Measurements from ENCODE around the gene AP4M1. TPM values are rescaled to one million over a fixed set of nuclear protein-coding genes. Genes with fewer than 3 reads are reported as not detected.

The AP4M1 gene
- total RNA-seq, 2 donors from 2014 or later = 26.3 to 31.5 TPM

DNA sequence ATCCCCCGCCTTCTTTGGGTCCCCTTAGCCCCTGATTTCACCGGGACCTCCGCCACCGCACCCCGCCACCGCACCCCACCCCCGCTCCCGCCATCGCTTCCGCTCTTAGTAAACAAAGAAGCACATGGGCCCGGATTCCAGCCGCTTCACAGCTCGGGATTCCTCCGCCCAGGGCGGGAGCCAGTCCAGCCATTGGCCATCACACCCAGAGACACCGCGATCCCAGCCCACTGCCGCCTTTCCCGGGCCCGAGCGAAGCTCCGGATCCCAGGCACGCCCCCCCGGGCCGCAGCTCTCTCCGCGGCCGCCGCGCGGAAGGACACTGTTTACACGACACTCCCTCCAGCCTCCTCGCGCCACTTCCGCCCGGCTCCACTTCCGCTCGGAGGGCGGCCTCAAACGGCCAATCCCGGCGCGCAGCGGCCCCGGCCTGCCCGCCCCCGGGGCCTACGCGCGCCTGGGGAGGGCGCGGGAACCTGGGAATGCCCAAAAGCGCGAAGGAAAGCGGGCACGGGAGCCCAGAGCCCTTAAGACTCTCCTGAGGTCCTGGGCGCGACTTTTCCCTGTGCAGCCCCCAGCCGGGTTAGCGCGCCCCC lies 925 bp upstream of the AP4M1 start:
- WGBS, 2 experiments (ENCODE audit: insufficient coverage in 1 of 2, insufficient read length in 1 of 2) = 0% methylated on average over 10 to 61 of the region's 61 CpGs
- Histone ChIP-seq H3K4me3 (ENCODE audit: low read length) (peak overlapping the region; percentile 92), H3K9ac (ENCODE audit: extremely low read depth, low read length, poor library complexity, severe bottlenecking) (peak overlapping the region; percentile 100), H3K9me3 (ENCODE audit: control insufficient read depth, low read length) (no peaks in the 10 kb centered on the region), H3K27me3 (ENCODE audit: control insufficient read depth, insufficient read depth, low read length, poor library complexity, severe bottlenecking) (no peaks in the 10 kb centered on the region), H3K36me3 (ENCODE audit: control insufficient read depth, insufficient read depth, low read length) (peaks cover 54% of the 10 kb centered on the region), H3K27ac (ENCODE audit: low read depth, low read length) (peak overlapping the region; percentile 99), H3K4me1 (ENCODE audit: control insufficient read depth, insufficient read depth, low read length) (peaks cover 6% of the 10 kb centered on the region)
- H3K9me3 Mint-ChIP-seq = no peaks in the 10 kb centered on the region
- peak overlapping the region; percentile 89 for H3K4me3 Mint-ChIP-seq
- H3K27ac Mint-ChIP-seq = peak overlapping the region; percentile 97
- no peaks in the 10 kb centered on the region for H3K27me3 Mint-ChIP-seq (ENCODE audit: insufficient read depth)
- TF ChIP-seq CTCF (conservative IDR thresholded peaks at IDR 0.05) = no peak
- DNase-seq = peak; percentile 95
- H3K36me3 Mint-ChIP-seq (ENCODE audit: low read depth) = peaks cover 69% of the 10 kb centered on the region
- H3K4me1 Mint-ChIP-seq = peaks cover 17% of the 10 kb centered on the region

DNA sequence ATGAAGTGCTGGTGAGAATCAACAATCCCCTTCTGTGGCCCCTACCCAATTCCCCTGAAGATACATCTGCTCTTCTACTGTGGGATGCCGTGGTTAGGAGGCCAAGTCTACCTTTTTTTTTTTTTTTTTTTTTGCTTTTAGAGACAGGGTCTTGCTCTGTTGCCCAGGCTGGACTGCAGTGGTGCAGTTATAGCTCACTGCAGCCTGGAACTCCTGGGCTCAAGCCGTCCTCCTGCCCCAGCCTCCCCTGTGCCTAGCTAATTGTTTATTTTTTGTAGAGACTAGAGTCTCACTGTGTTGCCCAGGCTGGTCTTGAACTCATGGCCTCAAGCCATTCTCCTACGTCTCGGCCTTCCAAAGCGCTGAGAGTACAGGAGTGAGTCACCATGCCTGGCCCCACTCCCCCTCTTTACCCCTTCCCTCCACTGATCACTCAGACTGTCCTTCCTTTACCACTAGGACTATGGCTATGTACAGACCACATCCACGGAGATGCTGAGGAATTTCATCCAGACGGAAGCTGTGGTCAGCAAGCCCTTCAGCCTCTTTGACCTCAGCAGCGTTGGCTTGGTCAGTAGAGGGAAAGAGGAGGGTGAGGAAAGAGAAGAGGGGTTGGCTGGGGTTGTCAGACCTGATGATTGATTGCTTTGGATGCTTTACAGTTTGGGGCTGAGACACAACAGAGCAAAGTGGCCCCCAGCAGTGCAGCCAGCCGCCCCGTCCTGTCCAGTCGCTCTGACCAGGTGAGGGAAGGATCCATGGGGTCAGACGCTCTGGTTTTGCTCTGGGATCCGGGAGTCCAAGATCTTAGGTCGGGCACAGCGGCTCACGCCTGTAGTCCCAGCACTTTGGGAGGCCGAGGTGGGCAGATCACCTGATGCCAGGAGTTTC lies 1.8 kb downstream of the AP4M1 start:
- H3K4me3 Mint-ChIP-seq = peak overlapping the region; percentile 89
- H3K27me3 Mint-ChIP-seq (ENCODE audit: insufficient read depth) = no peaks in the 10 kb centered on the region
- no peak for DNase-seq
- Histone ChIP-seq H3K27me3 (ENCODE audit: control insufficient read depth, insufficient read depth, low read length, poor library complexity, severe bottlenecking) (no peaks in the 10 kb centered on the region), H3K4me1 (ENCODE audit: control insufficient read depth, insufficient read depth, low read length) (peaks cover 6% of the 10 kb centered on the region), H3K4me3 (ENCODE audit: low read length) (peak overlapping the region; percentile 92), H3K27ac (ENCODE audit: low read depth, low read length) (no peak overlapping the region), H3K9ac (ENCODE audit: extremely low read depth, low read length, poor library complexity, severe bottlenecking) (peak overlapping the region; percentile 100), H3K9me3 (ENCODE audit: control insufficient read depth, low read length) (no peaks in the 10 kb centered on the region), H3K36me3 (ENCODE audit: control insufficient read depth, insufficient read depth, low read length) (peaks cover 44% of the 10 kb centered on the region)
- 74 to 90% methylated on average over 10 to 17 of the region's 17 CpGs for WGBS, 2 experiments (ENCODE audit: insufficient coverage in 1 of 2, insufficient read length in 1 of 2)
- no peak for TF ChIP-seq CTCF (conservative IDR thresholded peaks at IDR 0.05)
- H3K36me3 Mint-ChIP-seq (ENCODE audit: low read depth) = peaks cover 59% of the 10 kb centered on the region
- H3K4me1 Mint-ChIP-seq = peaks cover 17% of the 10 kb centered on the region
- no peaks in the 10 kb centered on the region for H3K9me3 Mint-ChIP-seq
- H3K27ac Mint-ChIP-seq = peak overlapping the region; percentile 97

- Histone ChIP-seq H3K27ac (ENCODE audit: low read depth, low read length) (no peak overlapping the region), H3K9me3 (ENCODE audit: control insufficient read depth, low read length) (no peaks in the 10 kb centered on the region), H3K9ac (ENCODE audit: extremely low read depth, low read length, poor library complexity, severe bottlenecking) (no peak overlapping the region), H3K27me3 (ENCODE audit: control insufficient read depth, insufficient read depth, low read length, poor library complexity, severe bottlenecking) (no peaks in the 10 kb centered on the region), H3K4me3 (ENCODE audit: low read length) (no peak overlapping the region), H3K4me1 (ENCODE audit: control insufficient read depth, insufficient read depth, low read length) (no peaks in the 10 kb centered on the region), H3K36me3 (ENCODE audit: control insufficient read depth, insufficient read depth, low read length) (peaks cover 43% of the 10 kb centered on the region)
- WGBS, 2 experiments (ENCODE audit: insufficient coverage in 1 of 2, insufficient read length in 1 of 2) = 90 to 100% methylated on average over 1 to 4 of the region's 4 CpGs
- H3K36me3 Mint-ChIP-seq (ENCODE audit: low read depth) = peaks cover 60% of the 10 kb centered on the region
- no peaks in the 10 kb centered on the region for H3K27me3 Mint-ChIP-seq (ENCODE audit: insufficient read depth)
- no peak for TF ChIP-seq CTCF (conservative IDR thresholded peaks at IDR 0.05)
- H3K9me3 Mint-ChIP-seq = no peaks in the 10 kb centered on the region
- H3K4me1 Mint-ChIP-seq = no peaks in the 10 kb centered on the region
- no peak overlapping the region for H3K4me3 Mint-ChIP-seq
- H3K27ac Mint-ChIP-seq = no peak overlapping the region
- no peak for DNase-seq
Observed at GRCh38 chr7:100105534-100105933, 4.1 kb downstream of the AP4M1 start.
